ENCODE results near the gene ACP5. TPM values are rescaled to one million over a fixed set of nuclear protein-coding genes. Genes with fewer than 3 reads are reported as not detected.
A peak's percentile ranks its signal among the peaks of the same experiment; 100 is the strongest.

ACP5 gene
- polyA plus RNA-seq, 4 donors, result 11.7 to 20.6 (median 13.4) TPM

DNA sequence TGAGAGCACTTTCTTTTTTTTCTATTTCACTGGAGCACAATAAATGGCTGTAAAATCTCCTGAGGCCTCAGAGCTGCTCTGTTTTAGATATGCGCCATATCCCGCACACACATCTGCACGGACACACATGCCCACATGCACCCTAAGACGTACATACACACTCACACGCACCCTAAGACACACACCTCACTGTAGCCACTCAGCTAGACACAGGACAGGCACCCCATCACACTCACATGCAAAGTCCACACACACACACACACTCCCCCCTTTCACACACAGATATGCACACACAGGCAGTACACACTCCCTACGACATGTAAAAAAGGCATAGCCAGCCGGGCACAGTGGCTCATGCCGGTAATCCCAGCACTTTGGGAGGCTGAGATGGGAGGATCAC lies 27.2 kb downstream of the ACP5 start:
- DNase-seq (ENCODE audit: low read depth in 4 of 4, low spot score in 2 of 4), result no peak

DNA sequence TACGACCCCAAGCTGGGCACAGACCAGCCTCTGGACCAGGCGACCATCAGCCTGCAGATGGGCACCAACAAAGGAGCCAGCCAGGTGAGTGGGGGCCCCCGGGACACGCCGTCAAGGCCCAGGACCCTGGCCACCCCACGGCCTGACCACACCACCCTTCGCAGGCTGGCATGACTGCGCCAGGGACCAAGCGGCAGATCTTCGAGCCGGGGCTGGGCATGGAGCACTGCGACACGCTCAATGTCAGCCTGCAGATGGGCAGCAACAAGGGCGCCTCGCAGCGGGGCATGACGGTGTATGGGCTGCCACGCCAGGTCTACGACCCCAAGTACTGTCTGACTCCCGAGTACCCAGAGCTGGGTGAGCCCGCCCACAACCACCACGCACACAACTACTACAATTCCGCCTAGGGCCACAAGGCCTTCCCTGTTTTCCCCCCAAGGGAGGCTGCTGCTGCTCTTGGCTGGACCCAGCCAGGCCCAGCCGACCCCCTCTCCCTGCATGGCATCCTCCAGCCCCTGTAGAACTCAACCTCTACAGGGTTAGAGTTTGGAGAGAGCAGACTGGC lies 28.0 kb downstream of the ACP5 start:
- DNase-seq (ENCODE audit: low read depth in 4 of 4, low spot score in 2 of 4), result no peak

DNA sequence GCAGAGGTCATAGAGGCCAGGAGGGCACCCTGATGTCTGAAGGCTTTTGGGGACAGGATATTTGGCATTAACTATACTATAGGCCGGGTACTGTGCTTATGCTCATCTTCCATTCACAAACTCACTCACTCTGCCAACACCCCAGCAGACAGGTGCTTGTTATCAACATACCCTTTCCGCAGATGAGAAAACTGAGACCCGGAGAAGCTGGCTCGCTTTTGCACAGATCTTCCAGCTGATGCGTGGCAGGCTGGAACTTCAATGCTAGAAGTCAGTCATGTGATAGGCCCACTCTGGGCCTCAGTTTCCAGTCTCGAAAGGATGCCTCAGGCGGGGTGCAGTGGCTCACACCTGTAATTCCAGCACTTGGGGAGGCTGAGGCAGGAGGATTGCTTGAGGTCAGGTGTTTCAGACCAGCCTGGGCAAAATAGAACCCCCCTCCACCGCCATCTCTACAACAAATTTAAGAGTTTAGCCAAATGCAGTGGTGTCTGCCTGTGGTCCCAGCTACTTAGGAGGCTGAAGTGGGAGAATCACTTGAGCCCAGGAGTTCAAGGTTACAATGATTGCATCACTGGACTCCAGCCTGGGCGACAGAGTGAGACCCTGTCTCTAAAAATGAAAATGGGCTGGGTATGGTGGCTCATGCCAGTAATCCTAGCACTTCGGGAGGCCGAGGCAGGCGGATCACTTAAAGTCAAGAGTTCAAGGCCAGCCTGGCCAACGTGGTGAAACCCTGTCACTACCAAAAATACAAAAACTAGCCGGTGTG lies 29.3 kb downstream of the ACP5 start:
- no peak for DNase-seq (ENCODE audit: low read depth in 4 of 4, low spot score in 2 of 4)

DNA sequence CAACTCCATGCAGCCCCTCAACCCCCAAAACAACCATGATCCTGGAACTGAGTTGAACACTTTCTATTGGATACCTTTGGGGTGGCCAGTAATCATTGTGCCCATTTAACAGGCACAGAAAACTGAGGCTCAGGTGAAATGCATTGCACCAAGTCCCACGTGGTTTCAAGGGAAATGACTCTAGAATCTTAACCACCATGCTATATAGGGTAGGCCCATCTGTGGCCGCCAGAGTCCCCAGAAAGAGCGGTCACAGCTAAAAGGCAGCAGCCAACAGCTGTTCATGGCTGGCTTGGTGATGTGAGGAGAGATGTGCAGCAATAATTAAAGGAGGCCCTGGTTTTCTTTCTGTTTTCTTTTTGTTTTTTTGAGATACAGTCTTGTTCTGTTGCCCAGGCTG lies 36.2 kb downstream of the ACP5 start:
- DNase-seq (ENCODE audit: low read depth in 4 of 4, low spot score in 2 of 4), result no peak

DNA sequence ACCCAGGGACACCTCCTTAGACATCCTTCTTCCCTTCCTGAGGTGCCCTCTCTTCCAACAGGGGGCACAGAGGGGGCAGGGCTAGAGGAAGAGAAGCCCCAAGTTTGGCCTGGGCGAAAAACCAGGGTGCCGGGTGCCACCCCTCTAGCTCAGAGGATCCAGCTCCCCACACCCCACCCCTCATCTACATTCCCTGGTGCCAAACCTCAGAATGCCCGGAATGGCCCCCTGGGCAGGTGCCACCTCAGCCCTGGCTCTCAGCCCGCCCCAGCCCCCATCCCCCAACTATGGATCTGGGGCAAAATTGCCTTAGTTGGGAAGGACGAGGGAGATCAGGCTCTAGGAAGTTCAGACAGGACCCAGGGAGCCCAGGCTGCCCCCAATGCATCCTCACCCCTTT lies 36.8 kb downstream of the ACP5 start:
- DNase-seq (ENCODE audit: low read depth in 4 of 4, low spot score in 2 of 4), result no peak

DNA sequence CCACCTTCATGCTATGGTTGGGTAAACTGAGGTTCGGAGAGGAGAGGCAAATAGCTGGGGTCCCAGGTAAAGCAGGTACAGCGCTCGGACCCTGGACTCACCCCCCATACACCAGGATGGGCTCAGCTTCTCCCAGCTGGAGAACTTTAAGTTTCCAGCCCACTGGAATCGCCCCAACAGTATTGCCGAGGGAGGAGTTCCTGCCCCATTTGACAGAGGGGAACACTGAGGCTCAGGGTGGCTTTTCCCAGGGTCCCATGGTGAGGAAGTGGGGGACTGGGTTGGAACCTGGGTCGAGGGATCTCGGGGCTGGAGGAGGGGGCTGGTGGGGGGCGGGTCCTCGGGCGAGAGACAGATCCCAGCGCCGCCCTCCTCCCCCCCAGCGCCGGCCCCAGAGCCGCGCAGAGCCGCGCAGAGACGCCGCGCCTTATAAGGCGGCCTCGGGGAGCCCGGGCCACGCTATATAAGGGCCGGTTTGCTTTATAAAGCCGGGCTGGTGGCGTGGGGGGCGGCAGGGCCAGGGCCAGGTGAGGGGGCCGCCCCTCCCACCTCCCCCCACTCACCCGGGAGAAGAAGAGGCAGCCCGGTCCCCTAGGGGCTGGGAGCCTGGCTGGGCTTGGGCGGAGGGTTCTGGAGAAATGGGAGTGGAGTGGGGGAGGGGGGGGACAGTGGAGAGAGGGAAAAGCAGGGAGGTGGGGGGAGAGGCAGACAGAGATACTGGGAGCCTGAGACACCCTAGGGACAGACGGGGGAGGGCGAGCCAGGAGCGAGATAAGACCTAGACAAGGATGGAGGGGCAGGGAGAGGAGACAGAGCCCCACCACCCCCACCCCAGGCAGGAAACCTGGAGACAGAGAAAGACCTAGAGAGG lies 37.7 kb downstream of the ACP5 start:
- DNase-seq (ENCODE audit: low read depth in 4 of 4, low spot score in 2 of 4), result no peak

DNA sequence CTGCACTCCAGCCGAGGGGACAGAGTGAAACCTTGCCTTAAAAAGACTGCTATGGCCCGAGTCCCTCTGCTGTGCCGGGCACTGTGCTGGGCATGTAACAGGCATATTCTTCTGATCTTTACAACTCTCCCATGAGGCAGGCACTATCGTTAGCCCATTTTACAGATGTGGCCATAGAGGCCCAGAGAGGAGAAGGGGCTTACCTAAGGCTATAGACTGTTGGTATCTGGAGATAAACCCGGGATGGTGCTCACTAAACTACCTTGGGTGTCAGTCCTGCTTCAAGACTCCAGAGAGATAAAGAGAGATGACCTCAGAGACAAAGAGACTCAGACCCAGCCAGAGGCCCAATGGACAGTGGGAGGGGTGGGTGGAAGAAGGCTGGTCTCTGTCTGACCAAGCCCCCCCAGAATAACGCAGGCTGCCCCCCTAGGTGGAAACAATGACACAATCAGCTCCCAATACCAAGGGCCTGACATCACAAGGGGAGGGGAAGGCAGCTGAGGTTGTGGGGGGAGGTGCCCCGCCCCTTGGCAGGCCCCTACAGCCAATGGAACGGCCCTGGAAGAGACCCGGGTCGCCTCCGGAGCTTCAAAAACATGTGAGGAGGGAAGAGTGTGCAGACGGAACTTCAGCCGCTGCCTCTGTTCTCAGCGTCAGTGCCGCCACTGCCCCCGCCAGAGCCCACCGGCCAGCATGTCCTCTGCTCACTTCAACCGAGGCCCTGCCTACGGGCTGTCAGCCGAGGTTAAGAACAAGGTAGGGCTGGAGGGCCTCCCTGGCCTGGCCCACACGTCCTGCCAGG lies 39.0 kb downstream of the ACP5 start, which contains the start of gene CNN1:
Gene CNN1, plus strand, starts transcription at position 620 of the 805 bp plus-strand sequence. Its CDS starts 77 bp downstream, at position 697.
- no peak for DNase-seq (ENCODE audit: low read depth in 4 of 4, low spot score in 2 of 4)

DNA sequence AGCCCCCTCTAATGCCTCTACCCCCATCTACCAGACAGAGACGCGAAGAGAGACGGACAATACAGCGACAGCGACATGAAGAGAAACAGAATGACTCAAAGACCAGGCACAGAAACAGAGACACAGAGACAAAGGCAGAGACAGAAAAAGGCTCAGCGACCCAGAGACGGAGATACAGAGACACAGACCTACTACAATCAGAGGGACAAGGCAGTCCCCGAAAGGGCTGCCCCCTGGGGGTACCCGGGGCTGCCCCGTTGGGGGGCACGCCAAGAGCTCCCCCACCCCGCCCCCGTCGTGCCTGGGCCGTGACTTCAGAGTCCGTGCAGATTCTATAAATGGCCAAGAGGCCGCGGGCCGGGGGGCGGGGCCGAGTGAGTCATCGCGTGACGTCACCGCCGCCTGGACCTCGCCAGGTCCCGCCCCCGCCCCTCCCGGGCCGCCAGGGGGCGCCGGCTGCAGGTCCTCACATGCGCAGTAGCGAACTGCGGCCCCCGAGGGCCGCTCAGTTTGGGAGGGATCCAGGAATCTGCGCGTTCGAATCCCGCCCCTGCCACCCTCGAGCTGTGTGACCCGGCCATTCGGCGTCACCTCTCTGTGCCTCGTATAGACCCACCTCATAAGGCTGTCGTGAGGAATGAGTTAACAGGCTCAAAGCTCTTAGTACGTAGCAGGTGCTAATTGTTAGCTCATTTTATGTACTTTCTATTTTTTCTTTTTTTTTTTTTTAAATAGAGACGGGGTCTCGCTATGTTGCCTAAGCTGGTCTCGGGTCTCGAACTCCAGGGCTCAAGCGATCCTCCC lies 41.5 kb downstream of the ACP5 start:
- DNase-seq (ENCODE audit: low read depth in 4 of 4, low spot score in 2 of 4), result peak; percentile 31 to 72 (median 58)

DNA sequence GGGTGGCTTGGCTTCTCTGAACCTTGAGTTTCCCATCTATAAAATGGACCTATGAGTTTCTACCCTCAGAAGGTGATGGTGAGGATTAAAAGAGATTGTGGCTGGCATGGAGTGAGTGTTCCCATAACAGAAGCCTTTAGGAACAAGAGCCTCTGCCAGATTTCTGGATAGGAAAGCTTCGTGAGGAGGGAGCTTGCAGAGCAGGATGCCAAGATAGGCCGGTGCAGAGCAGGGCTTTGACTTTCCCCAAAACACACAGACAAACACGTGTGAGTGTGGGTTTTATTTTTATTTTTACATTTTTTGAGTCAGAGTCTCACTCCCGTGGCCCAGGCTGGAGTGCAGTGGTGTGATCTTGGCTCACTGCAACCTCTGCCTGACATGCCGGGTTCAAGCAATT lies 42.5 kb downstream of the ACP5 start:
- no peak for DNase-seq (ENCODE audit: low read depth in 4 of 4, low spot score in 2 of 4)

DNA sequence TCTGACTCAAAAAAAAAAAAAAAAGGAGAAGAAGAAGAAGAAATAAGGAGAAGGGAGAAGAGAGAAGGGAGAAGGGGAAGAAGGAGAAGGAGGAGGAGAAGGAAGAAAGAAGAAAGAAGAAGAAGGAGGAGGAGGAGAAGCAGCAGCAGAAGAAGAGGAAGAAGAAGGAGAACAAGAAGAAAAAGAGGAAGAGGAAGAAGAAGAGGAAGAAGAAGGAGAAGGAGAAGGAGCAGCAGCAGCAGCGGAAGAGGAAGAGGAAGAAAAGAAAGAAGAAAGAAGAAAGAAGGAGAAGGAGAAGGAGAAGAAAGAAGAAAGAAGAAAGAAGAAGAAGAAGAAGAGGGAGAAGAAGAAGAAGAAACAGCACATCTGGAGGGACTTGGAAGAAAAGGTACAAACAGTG lies 42.9 kb downstream of the ACP5 start:
- no peak for DNase-seq (ENCODE audit: low read depth in 4 of 4, low spot score in 2 of 4)

DNA sequence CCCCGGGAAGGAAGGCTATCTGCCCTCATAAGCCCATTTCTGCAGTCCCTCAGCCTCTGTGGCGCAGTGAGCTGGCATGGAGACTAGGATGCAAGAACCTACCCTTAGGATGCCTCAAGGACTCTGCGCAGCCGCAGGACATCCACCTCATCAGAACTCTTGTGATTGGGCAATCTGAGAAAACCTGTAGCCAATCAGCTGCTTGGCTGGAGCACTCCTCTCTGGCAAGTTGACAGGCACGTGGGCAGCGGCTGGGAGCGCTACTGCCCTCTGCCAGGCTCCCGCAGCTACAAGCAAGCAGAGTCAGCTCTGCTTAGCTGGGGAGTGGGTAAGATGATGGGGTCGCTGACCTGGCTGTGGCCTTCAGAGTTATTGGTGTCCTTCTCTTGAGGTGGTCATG lies 47.0 kb downstream of the ACP5 start:
- no peak for DNase-seq (ENCODE audit: low read depth in 4 of 4, low spot score in 2 of 4)

DNA sequence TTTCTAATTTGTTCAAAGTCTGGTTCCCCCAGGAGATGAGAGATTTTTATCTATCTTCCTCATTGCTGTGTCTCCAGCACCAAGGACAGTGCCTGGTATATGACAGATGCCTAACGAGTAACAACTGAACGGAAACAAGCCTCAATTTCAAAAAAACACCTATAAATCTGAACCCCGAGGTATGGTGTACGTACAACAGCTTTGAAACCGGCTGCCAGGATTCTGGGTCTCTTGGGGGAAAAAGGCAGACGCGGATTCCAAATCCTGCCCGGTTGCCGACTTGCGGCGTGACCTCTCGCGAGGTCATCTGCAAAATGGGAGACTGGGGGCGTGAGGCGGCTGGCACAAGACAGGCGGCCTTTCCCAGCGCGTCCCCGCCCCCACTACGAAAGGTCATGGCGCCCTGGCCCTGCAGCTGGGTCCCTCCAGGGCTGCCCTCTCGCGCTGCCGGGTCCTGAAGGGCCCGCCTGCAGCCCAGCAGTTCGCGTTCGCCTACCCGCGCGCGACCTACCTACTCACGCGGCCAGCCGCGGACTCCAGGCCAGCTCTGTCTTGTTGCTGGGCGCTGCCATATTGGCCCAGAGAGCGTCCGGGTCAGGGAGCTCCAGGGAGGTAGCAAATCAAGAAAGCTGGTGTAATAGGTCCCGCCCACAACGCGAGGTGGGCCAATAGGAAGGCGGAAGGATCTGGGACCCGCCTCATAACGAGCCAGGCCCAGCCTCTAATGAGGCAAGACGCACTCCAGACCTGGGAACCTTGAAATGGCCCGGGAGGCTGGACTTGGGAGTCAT lies 48.7 kb downstream of the ACP5 start, which contains the start of gene ECSIT:
Gene ECSIT, minus strand, starts transcription at position 584 of the 791 bp plus-strand sequence. CDS start 9,964 bp downstream, outside the sequence.
- peak; percentile 88 to 96 (median 92) for DNase-seq (ENCODE audit: low read depth in 4 of 4, low spot score in 2 of 4)

Other genes with a start within 250 kb of the ACP5 start
- gene RAB3D, start 238.0 kb downstream of the ACP5 start, polyA plus RNA-seq (ENCODE audit: insufficient read length in 4 of 4), result 10 to 100 TPM; 15.7 to 19.6 (median 17.5) TPM
- gene TMEM205, start 231.4 kb downstream of the ACP5 start, polyA plus RNA-seq (ENCODE audit: insufficient read length in 4 of 4), result 100 to 1,000 TPM; 135 to 151 (median 142) TPM
- gene CCDC159, start 231.1 kb downstream of the ACP5 start, polyA plus RNA-seq (ENCODE audit: insufficient read length in 4 of 4), result 10 to 100 TPM; 20.2 to 45.6 (median 30.5) TPM
- 10 to 100 TPM; 10.2 to 21.2 (median 17.8) TPM for gene PLPPR2, start 222.2 kb downstream of the ACP5 start, polyA plus RNA-seq (ENCODE audit: insufficient read length in 4 of 4)
- gene SWSAP1, start 203.0 kb downstream of the ACP5 start, polyA plus RNA-seq (ENCODE audit: insufficient read length in 4 of 4), result 1 to 10 TPM; 2.6 to 3.7 (median 3.4) TPM
- 10 to 100 TPM; 16.5 to 40.6 (median 29.7) TPM for gene EPOR, start 193.3 kb downstream of the ACP5 start, polyA plus RNA-seq (ENCODE audit: insufficient read length in 4 of 4)
- gene RGL3, start 158.3 kb downstream of the ACP5 start, polyA plus RNA-seq (ENCODE audit: insufficient read length in 4 of 4), result 100 to 1,000 TPM in 2 of 4 donors, 10 to 100 TPM in 2; 47.9 to 141 (median 97.3) TPM
- gene ODAD3, start 142.5 kb downstream of the ACP5 start, polyA plus RNA-seq (ENCODE audit: insufficient read length in 4 of 4), result 1 to 10 TPM; 1.7 to 2.3 (median 2.1) TPM
- 100 to 1,000 TPM; 302 to 378 (median 348) TPM for gene PRKCSH, start 142.0 kb downstream of the ACP5 start, polyA plus RNA-seq (ENCODE audit: insufficient read length in 4 of 4)
- under 1 TPM; 0.08 to 0.49 (median 0.16) TPM for gene ELAVL3, start 96.6 kb downstream of the ACP5 start, polyA plus RNA-seq (ENCODE audit: insufficient read length in 4 of 4)
- 10 to 100 TPM in 3 of 4 donors, 1 to 10 TPM in 1; 7.6 to 12.8 (median 11.4) TPM for gene ZNF653, start 71.8 kb downstream of the ACP5 start, polyA plus RNA-seq (ENCODE audit: insufficient read length in 4 of 4)
- 10 to 100 TPM; 36.4 to 47.9 (median 42.0) TPM for gene ECSIT, start 48.5 kb downstream of the ACP5 start, polyA plus RNA-seq (ENCODE audit: insufficient read length in 4 of 4)
- gene CNN1, start 38.8 kb downstream of the ACP5 start, polyA plus RNA-seq (ENCODE audit: insufficient read length in 4 of 4), result 1 to 10 TPM; 4.2 to 5.4 (median 5.1) TPM
- gene ELOF1, start 18.4 kb downstream of the ACP5 start, polyA plus RNA-seq (ENCODE audit: insufficient read length in 4 of 4), result 10 to 100 TPM; 42.3 to 66.1 (median 52.0) TPM
- 10 to 100 TPM; 37.8 to 51.9 (median 45.6) TPM for gene ZNF627, start 19.8 kb upstream of the ACP5 start, polyA plus RNA-seq (ENCODE audit: insufficient read length in 4 of 4)
- 10 to 100 TPM in 3 of 4 donors, 1 to 10 TPM in 1; 9.1 to 13.9 (median 10.4) TPM for gene ZNF823, start 161.3 kb upstream of the ACP5 start, polyA plus RNA-seq (ENCODE audit: insufficient read length in 4 of 4)
- gene ZNF441, start 189.4 kb upstream of the ACP5 start, polyA plus RNA-seq (ENCODE audit: insufficient read length in 4 of 4), result 10 to 100 TPM; 12.9 to 19.7 (median 15.1) TPM
- 1 to 10 TPM; 3.4 to 5.7 (median 4.4) TPM for gene ZNF491, start 220.9 kb upstream of the ACP5 start, polyA plus RNA-seq (ENCODE audit: insufficient read length in 4 of 4)
- 10 to 100 TPM; 11.8 to 26.0 (median 16.2) TPM for gene ZNF440, start 236.6 kb upstream of the ACP5 start, polyA plus RNA-seq (ENCODE audit: insufficient read length in 4 of 4)

Data from left renal cortex interstitium (tissue), 4 donors.